OCI-LY3 (cell line): ENCODE measurements around the gene GPAT3.

ENCODE experiments used
- H2AFZ ChIP-seq: fragments of 200-600, 300-600 bp; shearing (Covaris generic); 2 replicates; pipeline ENCODE4 v1.6.0; 2014; ENCODE audit warnings: antibody characterized with exemption, low read depth, low read length
- H3K27ac ChIP-seq: fragments of 200-600, 300-600 bp; sonication (generic); 2 replicates; pipeline ENCODE4 v1.5.1; 2014; ENCODE audit warnings: mild to moderate bottlenecking, low read length, moderate library complexity, mixed read lengths
- H3K27me3 ChIP-seq: fragments of 200-600, 300-600 bp; sonication (generic); 2 replicates; pipeline ENCODE4 v1.6.1; 2014; ENCODE audit warnings: low read depth, low read length, mixed read lengths
- H3K36me3 ChIP-seq: fragments of 200-600, 300-600 bp; sonication (generic); replicated peaks from 2 replicates; pipeline ENCODE3; 2014; ENCODE audit warnings: low read depth, low read length, mixed read lengths
- H3K4me1 ChIP-seq: fragments of 300-600, 200-600 bp; sonication (generic); 2 replicates; pipeline ENCODE4 v1.6.1; 2014; ENCODE audit warnings: low read length, mixed read lengths
- H3K4me2 ChIP-seq: fragments of 200-600, 300-600 bp; sonication (generic); 2 replicates; pipeline ENCODE4 v1.6.1; 2014; ENCODE audit warnings: low read length, mixed read lengths
- H3K4me3 ChIP-seq: fragments of 300-600, 200-600 bp; sonication (generic); 2 replicates; pipeline ENCODE4 v1.5.1; 2014; ENCODE audit warnings: antibody characterized with exemption, mild to moderate bottlenecking, low read length, moderate library complexity
- H3K79me2 ChIP-seq: fragments of 300-600, 200-600 bp; shearing (Covaris generic); 2 replicates; pipeline ENCODE4 v1.6.1; 2014; ENCODE audit warnings: mild to moderate bottlenecking, low read length, mixed read lengths
- H3K9ac ChIP-seq: fragments of 300-600, 200-600 bp; shearing (Covaris generic); 2 replicates; pipeline ENCODE4 v1.6.0; 2014; ENCODE audit warnings: mild to moderate bottlenecking, low read length, moderate library complexity
- H3K9me3 ChIP-seq: fragments of 200-600, 300-600 bp; shearing (Covaris generic); 2 replicates; pipeline ENCODE4 v1.6.1; 2014; ENCODE audit warnings: low read length, mixed read lengths; ENCODE audit not compliant: insufficient read depth
- H4K20me1 ChIP-seq: fragments of 200-600, 300-600 bp; sonication (generic); 2 replicates; pipeline ENCODE4 v1.6.1; 2016; ENCODE audit warnings: low read length, mixed read lengths; ENCODE audit not compliant: insufficient read depth
- EZH2phosphoT487 ChIP-seq: fragments of 200-600 bp; shearing (Covaris generic); IDR thresholded peaks from 2 replicates; pipeline ENCODE4 v1.6.1; 2018; ENCODE audit warnings: antibody characterized with exemption, mixed run types, low read depth
- TF ChIP-seq, protein P1 (sequence below): fragments of 200-600, 300-600 bp; sonication (generic); IDR thresholded peaks from 2 replicates; pipeline ENCODE4 v1.5.1; 2014; ENCODE audit warnings: antibody characterized with exemption, low read length, low read depth

The GPAT3 gene

GRCh38 chr4:83535520-83536361 lies at the start of gene GPAT3:
Gene GPAT3, plus strand, starts transcription at chr4:83536108. Its CDS starts 515 bp downstream, at chr4:83536623.
- no peak for TF ChIP-seq EZH2phosphoT487
- TF ChIP-seq, protein P1, sequence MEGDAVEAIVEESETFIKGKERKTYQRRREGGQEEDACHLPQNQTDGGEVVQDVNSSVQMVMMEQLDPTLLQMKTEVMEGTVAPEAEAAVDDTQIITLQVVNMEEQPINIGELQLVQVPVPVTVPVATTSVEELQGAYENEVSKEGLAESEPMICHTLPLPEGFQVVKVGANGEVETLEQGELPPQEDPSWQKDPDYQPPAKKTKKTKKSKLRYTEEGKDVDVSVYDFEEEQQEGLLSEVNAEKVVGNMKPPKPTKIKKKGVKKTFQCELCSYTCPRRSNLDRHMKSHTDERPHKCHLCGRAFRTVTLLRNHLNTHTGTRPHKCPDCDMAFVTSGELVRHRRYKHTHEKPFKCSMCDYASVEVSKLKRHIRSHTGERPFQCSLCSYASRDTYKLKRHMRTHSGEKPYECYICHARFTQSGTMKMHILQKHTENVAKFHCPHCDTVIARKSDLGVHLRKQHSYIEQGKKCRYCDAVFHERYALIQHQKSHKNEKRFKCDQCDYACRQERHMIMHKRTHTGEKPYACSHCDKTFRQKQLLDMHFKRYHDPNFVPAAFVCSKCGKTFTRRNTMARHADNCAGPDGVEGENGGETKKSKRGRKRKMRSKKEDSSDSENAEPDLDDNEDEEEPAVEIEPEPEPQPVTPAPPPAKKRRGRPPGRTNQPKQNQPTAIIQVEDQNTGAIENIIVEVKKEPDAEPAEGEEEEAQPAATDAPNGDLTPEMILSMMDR: no peak
- H3K27me3 ChIP-seq: peaks cover 18% of the 10 kb centered on the region
- H3K4me2 ChIP-seq: peak within 1 kb of the TSS; percentile 81
- H3K4me3 ChIP-seq: peak within 1 kb of the TSS; percentile 89
- no peaks in the 10 kb centered on the region for H3K36me3 ChIP-seq
- H3K27ac ChIP-seq: no peak within 1 kb of the TSS
- H3K79me2 ChIP-seq: no peaks in the 10 kb centered on the region
- no peaks in the 10 kb centered on the region for H3K9me3 ChIP-seq
- H3K4me1 ChIP-seq: peaks cover 5% of the 10 kb centered on the region
- H2AFZ ChIP-seq: peak within 1 kb of the TSS; percentile 75
- H3K9ac ChIP-seq: peak within 1 kb of the TSS; percentile 72
- H4K20me1 ChIP-seq: no peaks in the 10 kb centered on the region

DNA sequence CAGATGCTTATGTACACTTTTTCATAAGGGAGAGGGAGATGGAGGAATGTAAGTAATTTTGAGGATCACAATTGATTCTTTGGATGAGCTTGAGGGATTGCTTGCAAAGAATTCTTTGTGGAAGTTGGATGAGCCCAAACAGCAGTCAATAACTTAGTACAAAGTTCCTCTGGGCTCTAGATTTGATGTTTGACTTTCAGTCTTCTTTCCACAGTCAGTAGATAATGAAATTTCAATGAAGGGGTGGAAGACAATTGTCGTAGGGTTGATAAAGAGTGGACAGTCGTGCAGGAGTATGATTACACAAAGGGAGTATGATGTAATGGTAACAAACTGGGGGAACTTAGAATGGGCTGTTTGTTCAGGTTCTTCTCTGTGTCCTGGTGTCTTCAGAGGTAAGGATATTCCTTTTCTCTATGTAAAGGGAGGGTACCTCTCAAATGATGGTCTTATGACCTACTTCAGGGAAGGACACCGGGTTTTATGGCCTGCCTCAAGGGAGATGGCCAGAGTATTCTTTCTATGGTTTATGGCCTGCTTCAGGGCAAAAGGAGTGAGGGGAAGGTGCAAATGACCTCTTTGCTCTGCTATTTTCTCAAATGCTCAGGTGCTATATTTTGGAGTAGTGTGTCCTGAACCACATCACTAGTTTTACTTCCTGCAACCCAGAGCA lies 49.3 kb upstream of the GPAT3 start:
- H3K27me3 ChIP-seq: no peaks in the 10 kb centered on the region
- H3K4me3 ChIP-seq: no peak overlapping the region
- TF ChIP-seq, protein P1: no peak
- no peak for TF ChIP-seq EZH2phosphoT487
- no peak overlapping the region for H3K4me2 ChIP-seq
- no peak overlapping the region; the same call in 1 of the 2 replicates for H2AFZ ChIP-seq
- H3K79me2 ChIP-seq: no peaks in the 10 kb centered on the region
- no peaks in the 10 kb centered on the region for H4K20me1 ChIP-seq
- H3K9me3 ChIP-seq: no peaks in the 10 kb centered on the region
- no peak overlapping the region for H3K9ac ChIP-seq
- no peak overlapping the region for H3K27ac ChIP-seq
- H3K4me1 ChIP-seq: peaks cover 11% of the 10 kb centered on the region
- H3K36me3 ChIP-seq: no peaks in the 10 kb centered on the region

DNA sequence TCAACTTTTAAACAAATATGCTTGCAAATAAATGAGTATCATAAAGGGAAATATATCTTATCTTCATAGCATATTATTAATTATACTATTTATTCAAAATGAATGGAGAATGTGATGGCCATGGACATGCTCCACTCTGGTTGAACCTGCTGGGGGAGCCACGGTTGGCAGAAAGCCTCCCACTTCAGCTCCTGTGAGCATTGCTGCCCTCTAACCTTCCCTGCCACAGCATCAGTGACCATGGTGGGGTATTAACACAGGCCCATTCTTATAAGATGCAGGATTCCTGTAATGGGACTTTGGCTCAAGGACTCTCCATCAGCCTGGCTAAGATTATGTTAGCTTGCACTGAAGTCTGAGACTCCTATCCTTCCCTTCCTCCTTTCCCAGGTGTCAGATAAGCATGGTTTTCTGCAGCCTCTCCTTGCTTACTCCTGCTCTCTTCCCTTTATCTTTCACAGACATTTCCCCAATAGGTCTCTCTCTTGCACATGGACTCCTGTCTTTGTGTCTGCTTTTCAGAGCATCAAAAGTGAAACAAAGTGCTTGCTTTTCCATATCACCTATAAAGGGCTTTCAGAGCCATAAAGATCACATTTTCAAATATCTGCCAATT lies 46.1 kb upstream of the GPAT3 start:
- Histone ChIP-seq H3K27ac (no peak overlapping the region), H3K36me3 (no peaks in the 10 kb centered on the region), H3K4me1 (peaks cover 4% of the 10 kb centered on the region), H3K9me3 (no peaks in the 10 kb centered on the region), H2AFZ (peak overlapping the region; percentile 16; the same call in 1 of the 2 replicates), H3K79me2 (no peaks in the 10 kb centered on the region), H3K4me3 (no peak overlapping the region), H3K27me3 (no peaks in the 10 kb centered on the region), H4K20me1 (no peaks in the 10 kb centered on the region), H3K9ac (no peak overlapping the region), H3K4me2 (no peak overlapping the region)
- no peak for TF ChIP-seq EZH2phosphoT487
- TF ChIP-seq, protein P1: no peak; the same call in 1 of the 2 replicates
